MCF 10A (cell line): ENCODE results near the gene P4HA2. TPM values are rescaled to one million over a fixed set of nuclear protein-coding genes. Genes with fewer than 3 reads are reported as not detected.

Experiments
- BruUV-seq: library from RNA; stranded (reverse); fragments of 400-500 nt; replicated peaks from 2 replicates; lab custom pipeline; 2021; lab: Mats Ljungman, UMichigan
- CTCF ChIA-PET: fragments of 300-600 bp; sonication (Branson Sonifier 250); formaldehyde crosslinking; extraction: SDS; loops from one replicate; lab custom pipeline; 2021; ENCODE audit warnings: antibody characterized with exemption, inconsistent platforms; lab: Yijun Ruan, JAX
- POLR2A ChIA-PET: fragments of 300-600, 350-650 bp; sonication (Branson Sonifier 250); formaldehyde crosslinking; extraction: SDS; loops from one replicate; lab custom pipeline; 2020; ENCODE audit warnings: antibody characterized with exemption, inconsistent platforms; lab: Yijun Ruan, JAX
- DNase-seq: peaks from one replicate; pipeline ENCODE4 v3.0.0-alpha.2; 2018; ENCODE audit not compliant: unreplicated experiment
- H3K27ac Mint-ChIP-seq: one replicate; pipeline ENCODE4 v1.8.0; 2022; ENCODE audit warnings: mild to moderate bottlenecking, low read depth, mixed read lengths; ENCODE audit not compliant: unreplicated experiment
- H3K27me3 Mint-ChIP-seq: one replicate; pipeline ENCODE4 v1.8.0; 2022; ENCODE audit warnings: mixed read lengths; ENCODE audit not compliant: insufficient read depth, unreplicated experiment
- H3K36me3 Mint-ChIP-seq: one replicate; pipeline ENCODE4 v1.8.0; 2022; ENCODE audit warnings: mild to moderate bottlenecking, moderate library complexity, mixed read lengths; ENCODE audit not compliant: insufficient read depth, unreplicated experiment
- H3K4me1 Mint-ChIP-seq: one replicate; pipeline ENCODE4 v1.8.0; 2022; ENCODE audit warnings: mixed read lengths; ENCODE audit not compliant: insufficient read depth, unreplicated experiment
- H3K4me3 Mint-ChIP-seq: one replicate; pipeline ENCODE4 v1.8.0; 2022; ENCODE audit warnings: mild to moderate bottlenecking, moderate library complexity, mixed read lengths; ENCODE audit not compliant: unreplicated experiment
- H3K9me3 Mint-ChIP-seq: one replicate; pipeline ENCODE4 v1.8.0; 2022; ENCODE audit warnings: mixed read lengths; ENCODE audit not compliant: unreplicated experiment
- intact Hi-C: fragments of 100-400 bp; cut with micrococcal nuclease; formaldehyde crosslinking; loops from 2 replicates; pipeline ENCODE4 v1.14.1; 2022
- total RNA-seq: library from RNA; stranded (reverse); gene quantifications from 2 replicates; pipeline ENCODE4 v1.2.3, GENCODE V29; 2022
- TF ChIP-seq, protein P1 (sequence below): fragments of 200-600 bp; IDR thresholded peaks from one replicate; pipeline ENCODE4 v1.8.0; 2022; ENCODE audit warnings: antibody characterized with exemption, mild to moderate bottlenecking; ENCODE audit not compliant: unreplicated experiment

Gene P4HA2
- total RNA-seq, 1 experiment from 2014 or later, result 53.1 TPM

- DNase-seq, result no peak
- peak overlapping the region; percentile 74 for H3K4me3 Mint-ChIP-seq
- ChIA-PET CTCF (interaction anchor here (0.6 to 10.4 kb wide), 14 partner anchors 10 to 274 kb away, joined by 3 to 130 read pairs (median 4); partner anchors contain the start of gene SLC22A5), POLR2A (interaction anchor here (0.6 to 5.3 kb wide), 18 partner anchors 9 to 330 kb away, joined by 3 to 97 read pairs (median 5); partner anchors contain the start of genes RAD50 and SLC22A4)
- H3K4me1 Mint-ChIP-seq, result peaks cover 42% of the 10 kb centered on the region
- TF ChIP-seq, protein P1, sequence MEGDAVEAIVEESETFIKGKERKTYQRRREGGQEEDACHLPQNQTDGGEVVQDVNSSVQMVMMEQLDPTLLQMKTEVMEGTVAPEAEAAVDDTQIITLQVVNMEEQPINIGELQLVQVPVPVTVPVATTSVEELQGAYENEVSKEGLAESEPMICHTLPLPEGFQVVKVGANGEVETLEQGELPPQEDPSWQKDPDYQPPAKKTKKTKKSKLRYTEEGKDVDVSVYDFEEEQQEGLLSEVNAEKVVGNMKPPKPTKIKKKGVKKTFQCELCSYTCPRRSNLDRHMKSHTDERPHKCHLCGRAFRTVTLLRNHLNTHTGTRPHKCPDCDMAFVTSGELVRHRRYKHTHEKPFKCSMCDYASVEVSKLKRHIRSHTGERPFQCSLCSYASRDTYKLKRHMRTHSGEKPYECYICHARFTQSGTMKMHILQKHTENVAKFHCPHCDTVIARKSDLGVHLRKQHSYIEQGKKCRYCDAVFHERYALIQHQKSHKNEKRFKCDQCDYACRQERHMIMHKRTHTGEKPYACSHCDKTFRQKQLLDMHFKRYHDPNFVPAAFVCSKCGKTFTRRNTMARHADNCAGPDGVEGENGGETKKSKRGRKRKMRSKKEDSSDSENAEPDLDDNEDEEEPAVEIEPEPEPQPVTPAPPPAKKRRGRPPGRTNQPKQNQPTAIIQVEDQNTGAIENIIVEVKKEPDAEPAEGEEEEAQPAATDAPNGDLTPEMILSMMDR, result no peak
- no peaks in the 10 kb centered on the region for H3K27me3 Mint-ChIP-seq
- no peaks in the 10 kb centered on the region for H3K9me3 Mint-ChIP-seq
- no TSS peak for BruUV-seq
- H3K36me3 Mint-ChIP-seq, result no peaks in the 10 kb centered on the region
- intact Hi-C loops, result loop anchor here (1.0 to 5.0 kb wide), 4 partner anchors 46 to 161 kb away; partner anchors contain the start of genes SLC22A4 and SLC22A5
- H3K27ac Mint-ChIP-seq, result no peak overlapping the region
Observed at GRCh38 chr5:132226516-132227234, 978 bp downstream of the P4HA2 start.

- Mint-ChIP-seq H3K9me3 (no peaks in the 10 kb centered on the region), H3K27me3 (no peaks in the 10 kb centered on the region), H3K27ac (peak overlapping the region; percentile 52), H3K4me1 (peaks cover 42% of the 10 kb centered on the region), H3K4me3 (peak overlapping the region; percentile 74), H3K36me3 (no peaks in the 10 kb centered on the region)
- CTCF ChIA-PET, result interaction anchor here (0.6 to 10.4 kb wide), 23 partner anchors 10 to 548 kb away, joined by 3 to 130 read pairs (median 4); partner anchors contain the start of gene SLC22A5
- intact Hi-C loops, result loop anchor here (1.0 to 5.0 kb wide), 5 partner anchors 35 to 162 kb away; partner anchors contain the start of genes SLC22A4 and SLC22A5
- POLR2A ChIA-PET, result interaction anchor here (0.7 to 5.3 kb wide), 20 partner anchors 9 to 429 kb away, joined by 3 to 97 read pairs (median 4); partner anchors contain the start of genes FNIP1, SLC22A4 and SLC22A5
- DNase-seq, result peak; percentile 93
- TF ChIP-seq, protein P1, result no peak
- TSS peak; percentile 27 for BruUV-seq
Observed at GRCh38 chr5:132225165-132226032, 2.3 kb downstream of the P4HA2 start.

DNA sequence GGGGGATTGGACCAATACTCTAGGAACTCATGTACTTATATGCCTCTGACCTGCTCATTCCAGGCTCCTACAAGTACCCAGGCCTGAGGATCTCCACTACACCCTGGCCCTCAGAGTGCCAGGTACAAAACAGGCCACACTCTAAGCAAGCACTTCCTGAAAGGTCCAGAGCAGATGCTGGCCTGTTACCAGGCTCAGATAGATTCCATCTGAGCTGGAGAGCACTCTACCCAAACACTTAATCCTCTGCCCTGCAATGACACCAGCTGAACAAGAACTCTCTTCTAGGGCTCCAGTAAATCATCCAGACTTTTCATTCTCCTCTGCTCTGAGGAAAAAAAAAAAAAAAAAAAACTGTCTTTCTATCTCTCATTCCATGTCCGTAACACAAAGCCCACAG, 2.9 kb downstream of the P4HA2 start:
- Mint-ChIP-seq H3K27me3 (no peaks in the 10 kb centered on the region), H3K4me1 (peaks cover 47% of the 10 kb centered on the region), H3K27ac (peak overlapping the region; percentile 52), H3K9me3 (no peaks in the 10 kb centered on the region), H3K4me3 (peak overlapping the region; percentile 74), H3K36me3 (no peaks in the 10 kb centered on the region)
- CTCF ChIA-PET, result interaction anchor here (0.6 to 10.4 kb wide), 18 partner anchors 9 to 617 kb away, joined by 3 to 130 read pairs (median 4); partner anchors contain the start of gene SLC22A5
- POLR2A ChIA-PET, result interaction anchor here (0.7 to 5.3 kb wide), 17 partner anchors 9 to 165 kb away, joined by 3 to 97 read pairs (median 4); partner anchors contain the start of genes SLC22A4 and SLC22A5
- BruUV-seq, result TSS peak; percentile 52
- DNase-seq, result peak; percentile 13
- TF ChIP-seq, protein P1, result no peak
- intact Hi-C loops, result loop anchor here (1.0 to 5.0 kb wide), 5 partner anchors 9 to 163 kb away; partner anchors contain the start of gene SLC22A5
